Measurements from ENCODE around the gene SPEM1. TPM values are rescaled to one million over a fixed set of nuclear protein-coding genes. Genes with fewer than 3 reads are reported as not detected.

The SPEM1 gene
- total RNA-seq, 1 donor from 2014 or later, result 0.26 TPM

DNA sequence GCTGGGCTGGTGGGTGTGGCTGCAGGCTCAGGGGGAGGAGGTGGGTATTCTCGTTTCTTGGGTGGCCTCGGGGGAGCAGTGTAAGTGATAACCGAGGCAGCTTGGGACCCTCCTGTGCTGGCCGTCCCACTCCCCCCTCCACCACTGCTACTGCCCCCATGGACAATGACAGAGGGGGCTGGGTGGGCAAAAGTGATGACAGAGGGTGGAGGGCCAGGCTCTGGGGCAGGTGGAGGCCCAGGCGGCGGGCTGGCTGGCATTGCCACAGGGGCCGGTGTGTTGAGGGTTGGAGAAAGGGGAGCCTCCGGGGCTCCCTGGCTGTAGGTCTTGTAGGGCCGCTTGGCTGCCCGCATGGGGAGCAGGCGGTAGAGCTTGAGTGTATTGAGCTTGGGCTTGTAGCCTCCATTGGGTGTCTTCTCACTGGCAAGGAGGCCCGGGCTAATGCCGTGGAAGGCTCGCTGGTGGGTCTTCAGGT lies 43.3 kb downstream of the SPEM1 start:
- Mint-ChIP-seq H3K4me1 (peaks cover 19% of the 10 kb centered on the region), H3K27me3 (ENCODE audit: low read depth) (no peaks in the 10 kb centered on the region), H3K9me3 (no peaks in the 10 kb centered on the region), H3K27ac (ENCODE audit: unreplicated experiment) (no peak overlapping the region), H3K36me3 (ENCODE audit: low read depth) (peaks cover 2% of the 10 kb centered on the region), H3K4me3 (no peak overlapping the region)
- TF ChIP-seq, protein P1, sequence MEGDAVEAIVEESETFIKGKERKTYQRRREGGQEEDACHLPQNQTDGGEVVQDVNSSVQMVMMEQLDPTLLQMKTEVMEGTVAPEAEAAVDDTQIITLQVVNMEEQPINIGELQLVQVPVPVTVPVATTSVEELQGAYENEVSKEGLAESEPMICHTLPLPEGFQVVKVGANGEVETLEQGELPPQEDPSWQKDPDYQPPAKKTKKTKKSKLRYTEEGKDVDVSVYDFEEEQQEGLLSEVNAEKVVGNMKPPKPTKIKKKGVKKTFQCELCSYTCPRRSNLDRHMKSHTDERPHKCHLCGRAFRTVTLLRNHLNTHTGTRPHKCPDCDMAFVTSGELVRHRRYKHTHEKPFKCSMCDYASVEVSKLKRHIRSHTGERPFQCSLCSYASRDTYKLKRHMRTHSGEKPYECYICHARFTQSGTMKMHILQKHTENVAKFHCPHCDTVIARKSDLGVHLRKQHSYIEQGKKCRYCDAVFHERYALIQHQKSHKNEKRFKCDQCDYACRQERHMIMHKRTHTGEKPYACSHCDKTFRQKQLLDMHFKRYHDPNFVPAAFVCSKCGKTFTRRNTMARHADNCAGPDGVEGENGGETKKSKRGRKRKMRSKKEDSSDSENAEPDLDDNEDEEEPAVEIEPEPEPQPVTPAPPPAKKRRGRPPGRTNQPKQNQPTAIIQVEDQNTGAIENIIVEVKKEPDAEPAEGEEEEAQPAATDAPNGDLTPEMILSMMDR (conservative IDR thresholded peaks at IDR 0.05), result no peak
- DNase-seq (ENCODE audit: low read depth, low spot score), result no peak

DNA sequence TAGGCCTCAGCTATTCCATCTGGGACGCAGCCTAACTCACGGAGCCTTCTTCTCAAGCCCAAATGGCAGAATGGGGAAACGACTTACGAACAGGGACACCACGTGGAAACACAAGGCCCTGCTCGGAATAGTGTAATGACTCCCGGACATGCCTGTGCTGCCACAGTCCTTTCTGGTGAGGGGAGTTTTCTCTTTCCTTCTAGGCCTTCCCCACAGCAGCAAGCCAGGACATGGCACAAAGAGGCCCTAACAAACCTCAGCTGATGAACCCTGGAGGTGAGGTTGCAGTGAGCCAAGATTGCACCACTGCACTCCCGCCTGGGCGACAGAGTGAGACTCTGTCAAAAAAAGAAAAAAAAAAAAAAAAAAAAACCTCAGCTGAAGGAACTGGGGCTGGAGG lies 44.0 kb downstream of the SPEM1 start:
- Mint-ChIP-seq H3K9me3 (no peaks in the 10 kb centered on the region), H3K4me1 (peaks cover 19% of the 10 kb centered on the region), H3K27ac (ENCODE audit: unreplicated experiment) (no peak overlapping the region), H3K4me3 (no peak overlapping the region), H3K27me3 (ENCODE audit: low read depth) (no peaks in the 10 kb centered on the region), H3K36me3 (ENCODE audit: low read depth) (peaks cover 2% of the 10 kb centered on the region)
- no peak for DNase-seq (ENCODE audit: low read depth, low spot score)
- TF ChIP-seq, protein P1 (conservative IDR thresholded peaks at IDR 0.05), result no peak

- no peaks in the 10 kb centered on the region for H3K9me3 Mint-ChIP-seq
- peaks cover 2% of the 10 kb centered on the region for H3K36me3 Mint-ChIP-seq (ENCODE audit: low read depth)
- H3K27me3 Mint-ChIP-seq (ENCODE audit: low read depth), result no peaks in the 10 kb centered on the region
- H3K4me3 Mint-ChIP-seq, result no peak overlapping the region
- TF ChIP-seq, protein P1 (conservative IDR thresholded peaks at IDR 0.05), result no peak
- no peak for DNase-seq (ENCODE audit: low read depth, low spot score)
- peaks cover 19% of the 10 kb centered on the region for H3K4me1 Mint-ChIP-seq
- no peak overlapping the region for H3K27ac Mint-ChIP-seq (ENCODE audit: unreplicated experiment)
These were observed 45.6 kb downstream of the SPEM1 start for GRCh38 chr17:7465597-7466275.

DNA sequence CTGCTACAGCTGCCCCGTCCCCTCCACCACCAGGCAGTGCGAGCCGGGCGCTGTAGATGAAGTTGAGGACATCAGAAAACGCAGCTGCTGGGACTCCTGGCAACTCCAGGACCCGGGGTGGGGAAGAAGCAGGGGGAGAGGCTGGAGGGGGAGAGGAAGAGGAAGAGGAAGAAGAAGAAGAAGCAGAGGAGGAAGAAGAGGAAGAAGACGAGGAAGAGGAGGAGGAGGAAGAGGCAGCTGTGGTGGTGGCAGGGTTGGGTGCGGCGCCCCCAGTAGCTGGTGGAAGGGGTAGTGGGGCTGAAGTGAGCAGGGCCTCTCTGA lies 46.2 kb downstream of the SPEM1 start:
- TF ChIP-seq, protein P1 (conservative IDR thresholded peaks at IDR 0.05), result no peak
- Mint-ChIP-seq H3K27me3 (ENCODE audit: low read depth) (no peaks in the 10 kb centered on the region), H3K4me1 (peaks cover 16% of the 10 kb centered on the region), H3K9me3 (no peaks in the 10 kb centered on the region), H3K36me3 (ENCODE audit: low read depth) (no peaks in the 10 kb centered on the region), H3K27ac (ENCODE audit: unreplicated experiment) (no peak overlapping the region), H3K4me3 (no peak overlapping the region)
- no peak for DNase-seq (ENCODE audit: low read depth, low spot score)

GRCh38 chr17:7466639-7467341 lies 46.7 kb downstream of the SPEM1 start:
- TF ChIP-seq, protein P1 (conservative IDR thresholded peaks at IDR 0.05), result no peak
- Mint-ChIP-seq H3K4me3 (no peak overlapping the region), H3K9me3 (no peaks in the 10 kb centered on the region), H3K27ac (ENCODE audit: unreplicated experiment) (no peak overlapping the region), H3K27me3 (ENCODE audit: low read depth) (no peaks in the 10 kb centered on the region), H3K36me3 (ENCODE audit: low read depth) (no peaks in the 10 kb centered on the region), H3K4me1 (peaks cover 14% of the 10 kb centered on the region)
- DNase-seq (ENCODE audit: low read depth, low spot score), result no peak

All from neural crest cell (in vitro differentiated cells).